HTR-8/SVneo (cell line): ENCODE results near the gene IFT52.
"Not testable (repeated sequence)": the region's sequence is repeated elsewhere in the genome, so short reads cannot be mapped to it uniquely, and the experiment has no call there.

ENCODE experiments used
- DNase-seq: peaks from one replicate; pipeline ENCODE4 v3.0.0; 2011; ENCODE audit warnings: low spot score, mixed read lengths; ENCODE audit not compliant: insufficient read length
- FAIRE-seq: peaks from 2 replicates; lab custom pipeline; 2011; peaks lifted over from hg19 to GRCh38; lab: Jason Lieb, UNC

IFT52 gene

GRCh38 chr20:43564993-43565757 lies 25.6 kb upstream of the IFT52 start:
- DNase-seq (no peak), FAIRE-seq (no peak)

GRCh38 chr20:43565758-43566104 lies 25.0 kb upstream of the IFT52 start:
- DNase-seq, result no peak
- no peak for FAIRE-seq

GRCh38 chr20:43567477-43567876 lies 23.3 kb upstream of the IFT52 start:
- FAIRE-seq, result no peak
- no peak for DNase-seq

GRCh38 chr20:43568706-43569105 lies 22.0 kb upstream of the IFT52 start:
- FAIRE-seq (peak; percentile 70), DNase-seq (no peak)

- DNase-seq (no peak), FAIRE-seq (no peak)
These were observed 21.5 kb upstream of the IFT52 start for GRCh38 chr20:43569282-43569681.

- FAIRE-seq, result no peak
- no peak for DNase-seq
These were observed 20.2 kb upstream of the IFT52 start for GRCh38 chr20:43570496-43570895.

GRCh38 chr20:43571310-43571709 lies 19.4 kb upstream of the IFT52 start:
- FAIRE-seq (peak; percentile 28), DNase-seq (no peak)

GRCh38 chr20:43571771-43572170 lies 19.0 kb upstream of the IFT52 start:
- DNase-seq, result no peak
- peak; percentile 79 for FAIRE-seq

- FAIRE-seq (peak; percentile 63), DNase-seq (no peak)
These were observed 17.8 kb upstream of the IFT52 start for GRCh38 chr20:43572891-43573290.

- DNase-seq (no peak), FAIRE-seq (no peak)
These were observed 14.6 kb upstream of the IFT52 start for GRCh38 chr20:43576108-43576507.

- FAIRE-seq, result no peak
These were observed 10.6 kb upstream of the IFT52 start for GRCh38 chr20:43579861-43580793.

GRCh38 chr20:43583133-43583864 lies 7.4 kb upstream of the IFT52 start:
- FAIRE-seq, result peak; percentile 65
- no peak for DNase-seq

More at GRCh38 chr20:43579861-43580793, 10.6 kb upstream of the IFT52 start:
- DNase-seq, result no peak

GRCh38 chr20:43583982-43584432 lies 6.7 kb upstream of the IFT52 start:
- peak; percentile 92 for DNase-seq
- no peak for FAIRE-seq

- FAIRE-seq, result peak; percentile 97
- DNase-seq, result peak; percentile 91
These were observed 6.1 kb upstream of the IFT52 start for GRCh38 chr20:43584448-43585136.

- FAIRE-seq, result no peak
These were observed 4.1 kb upstream of the IFT52 start for GRCh38 chr20:43586641-43587040.

GRCh38 chr20:43588526-43588925 lies 2.2 kb upstream of the IFT52 start:
- not testable (repeated sequence) for DNase-seq, FAIRE-seq

More at GRCh38 chr20:43586641-43587040, 4.1 kb upstream of the IFT52 start:
- no peak for DNase-seq

GRCh38 chr20:43590036-43590391 lies 723 bp upstream of the IFT52 start:
- no peak for DNase-seq
- no peak for FAIRE-seq

- not testable (repeated sequence) for FAIRE-seq
These were observed 11.2 kb downstream of the IFT52 start for GRCh38 chr20:43601960-43602359.

GRCh38 chr20:43603124-43603523 lies 12.4 kb downstream of the IFT52 start:
- DNase-seq (no peak), FAIRE-seq (peak; percentile 9)

More at GRCh38 chr20:43601960-43602359, 11.2 kb downstream of the IFT52 start:
- not testable (repeated sequence) for DNase-seq

GRCh38 chr20:43605715-43606114 lies 15.0 kb downstream of the IFT52 start:
- peak; percentile 80 for FAIRE-seq

More at GRCh38 chr20:43605715-43606114, 15.0 kb downstream of the IFT52 start:
- DNase-seq, result no peak
